ENCODE data around the gene AVEN. TPM values are rescaled to one million over a fixed set of nuclear protein-coding genes. Genes with fewer than 3 reads are reported as not detected.

The AVEN gene
- total and polyA plus RNA-seq, 2 experiments from 2014 or later = 7.7 to 10.3 TPM

GRCh38 chr15:33837294-33837693, 201.7 kb downstream of the AVEN start (continued):
- TF ChIP-seq REST (IDR thresholded peaks at IDR 0.05; ENCODE audit: unreplicated experiment) (no peak), ZNF331 (CRISPR knock-in tag; IDR thresholded peaks at IDR 0.05; ENCODE audit: low read depth) (no peak), NANOG (IDR thresholded peaks at IDR 0.05; ENCODE audit: borderline replicate concordance) (no peak), EZH2phosphoT487 (IDR thresholded peaks at IDR 0.05; ENCODE audit: unreplicated experiment) (no peak), CTCF (conservative IDR thresholded peaks at IDR 0.05; ENCODE audit: low read depth in 2 of 2) (no peak)

GRCh38 chr15:33834892-33835743, 203.9 kb downstream of the AVEN start:
- H4K20me1 ChIP-seq (replicated peaks; ENCODE audit: insufficient read depth) = no peaks in the 10 kb centered on the region
- peaks cover 27% of the 10 kb centered on the region for H3K4me1 Mint-ChIP-seq
- no peaks in the 10 kb centered on the region for H3K36me3 Mint-ChIP-seq (ENCODE audit: low read depth)
- H3K27me3 ChIP-seq (ENCODE audit: insufficient read depth) = no peaks in the 10 kb centered on the region
- ATAC-seq (peak; percentile 98), DNase-seq (ENCODE audit: low spot score) (peak; percentile 77)
- no peaks in the 10 kb centered on the region for H3K9me3 Mint-ChIP-seq
- peak overlapping the region; percentile 42 for H3K27ac Mint-ChIP-seq
- peaks cover 6% of the 10 kb centered on the region for H3K27me3 Mint-ChIP-seq (ENCODE audit: insufficient read depth, low read depth, poor library complexity)
- peak overlapping the region; percentile 37 for H3K4me3 Mint-ChIP-seq
- peak overlapping the region; percentile 64 for H2AFZ ChIP-seq
- H3K36me3 ChIP-seq (ENCODE audit: insufficient read depth) = no peaks in the 10 kb centered on the region
- H3K4me3 ChIP-seq = no peak overlapping the region
- no peaks in the 10 kb centered on the region for H3K79me2 ChIP-seq (replicated peaks; ENCODE audit: insufficient read depth)
- H3K4me1 ChIP-seq (ENCODE audit: insufficient read depth) = peaks cover 14% of the 10 kb centered on the region
- H3K9me2 ChIP-seq (ENCODE audit: insufficient read depth) = peaks cover 18% of the 10 kb centered on the region
- 0 out of 2 replicates have a peak overlapping the region, but pooled peaks have one; percentile 34 for H3K4me2 ChIP-seq
- no peak overlapping the region; the same call in 1 of the 2 replicates for H3K27ac ChIP-seq (ENCODE audit: low read depth)
- no peaks in the 10 kb centered on the region for H3F3A ChIP-seq (replicated peaks; ENCODE audit: low read depth)
- TF ChIP-seq ZNF331 (CRISPR knock-in tag; IDR thresholded peaks at IDR 0.05; ENCODE audit: low read depth) (no peak), REST (IDR thresholded peaks at IDR 0.05; ENCODE audit: unreplicated experiment) (no peak), CREB1 (CRISPR knock-in tag; IDR thresholded peaks at IDR 0.05; ENCODE audit: low read depth) (peak; percentile 46; the same call in 1 of the 2 replicates), ETS1 (IDR thresholded peaks at IDR 0.05) (no peak), CTCF (conservative IDR thresholded peaks at IDR 0.05; ENCODE audit: low read depth in 2 of 2) (no peak), JUNB (IDR thresholded peaks at IDR 0.05; ENCODE audit: unreplicated experiment) (no peak), EZH2 (IDR thresholded peaks at IDR 0.05; ENCODE audit: low read depth, unreplicated experiment) (no peak), ZNF114 (CRISPR knock-in tag; IDR thresholded peaks at IDR 0.05) (peak; percentile 40; the same call in 1 of the 2 replicates)

All from GM23338 (cell line).